Peyer's patch (tissue), 4 donors: ENCODE measurements around the gene ZMIZ1.

ENCODE experiments used
- CTCF ChIP-seq, 6 experiments: fragments of 450-650 bp in 4 of 6; fragments of 200-600 bp in 2 of 6; sonication (generic) in 1 of 6; IDR thresholded peaks; one replicate each; pipeline ENCODE4 v1.5.1; 2017 to 2019; ENCODE audit warnings: antibody characterized with exemption in 6 of 6, mild to moderate bottlenecking in 3 of 6, moderate library complexity in 1 of 6
- POLR2A ChIP-seq, 2 donors: fragments of 450-650 bp; IDR thresholded peaks; one replicate each; pipeline ENCODE4 v1.5.1; 2017; ENCODE audit warnings: antibody characterized with exemption in 2 of 2, mild to moderate bottlenecking in 2 of 2, moderate library complexity in 2 of 2

- TF ChIP-seq CTCF (IDR thresholded peaks at IDR 0.05) (no peak), POLR2A (IDR thresholded peaks at IDR 0.05) (no peak)
These were observed 25.8 kb downstream of the ZMIZ1 start for GRCh38 chr10:79094412-79095175.
